ENCODE measurements around the gene TUT7.
A peak's percentile ranks its signal among the peaks of the same experiment; 100 is the strongest.

TUT7 gene

DNA sequence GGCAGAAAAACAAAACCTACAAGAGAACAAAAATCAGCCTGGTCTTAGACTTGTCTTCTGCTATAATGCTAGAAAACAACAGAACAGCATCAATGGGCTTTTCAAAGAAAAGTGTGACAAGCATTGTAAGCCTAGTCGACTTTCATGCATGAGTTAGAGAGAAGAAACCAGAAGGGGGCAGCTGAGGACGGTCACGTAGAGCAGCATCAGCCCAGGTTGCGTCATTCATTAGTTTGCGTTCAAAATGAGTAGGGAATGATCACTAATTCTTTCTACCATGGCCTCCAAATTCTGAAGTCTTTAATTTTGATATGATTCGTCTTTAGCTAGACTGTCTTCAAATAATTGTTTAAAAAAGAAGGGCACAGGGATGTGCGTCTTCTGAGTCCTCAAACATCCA lies 67.2 kb downstream of the TUT7 start:
- no peaks in the 10 kb centered on the region for H3K79me1 ChIP-seq (ENCODE audit: low read depth, low read length)
- H3K36me3 ChIP-seq (replicated peaks in 1 of 2; ENCODE audit: control insufficient read depth in 2 of 2, insufficient read depth in 2 of 2, low read length in 2 of 2) = peaks cover 0 to 3% of the 10 kb centered on the region in 2 donors
- no CpG with 5 or more reads among the region's 7 CpGs for WGBS, 2 donors (ENCODE audit: extremely low coverage in 2 of 2, insufficient read length in 2 of 2, insufficient replicate concordance in 1 of 2)
- H3K4me2 ChIP-seq (ENCODE audit: insufficient read depth, low read length, poor library complexity, severe bottlenecking) = no peak overlapping the region
- no peaks in the 10 kb centered on the region for H3K9me3 ChIP-seq (replicated peaks in 1 of 2; ENCODE audit: control insufficient read depth in 2 of 2, insufficient read depth in 1 of 2, low read depth in 1 of 2, low read length in 2 of 2)
- no peak overlapping the region for H2BK15ac ChIP-seq (ENCODE audit: low read length)
- H3K27me3 ChIP-seq (ENCODE audit: control insufficient read depth in 3 of 3, insufficient read depth in 3 of 3, low read depth in 1 of 3, low read length in 3 of 3) = no peaks in the 10 kb centered on the region
- no peak overlapping the region for H3K27ac ChIP-seq (replicated peaks; ENCODE audit: low read length)
- H2BK5ac ChIP-seq (ENCODE audit: low read length) = no peak overlapping the region
- H2AFZ ChIP-seq (ENCODE audit: low read length) = peak overlapping the region; percentile 62
- H3K9ac ChIP-seq (ENCODE audit: low read depth, low read length, poor library complexity) = no peak overlapping the region
- H3K4ac ChIP-seq (ENCODE audit: low read length) = no peak overlapping the region
- peak; percentile 54 for DNase-seq (ENCODE audit: low spot score)
- no peak overlapping the region for H2BK12ac ChIP-seq (ENCODE audit: low read length)
- no peak overlapping the region for H3K23ac ChIP-seq (ENCODE audit: low read depth, low read length, poor library complexity)
- H3K14ac ChIP-seq (ENCODE audit: low read length) = no peak overlapping the region
- no peak overlapping the region for H4K91ac ChIP-seq (ENCODE audit: low read depth, low read length, poor library complexity)
- no peak overlapping the region for H3K18ac ChIP-seq (ENCODE audit: low read length)
- no peak overlapping the region for H3K4me3 ChIP-seq (ENCODE audit: low read length in 2 of 2)
- no peak overlapping the region for H2BK120ac ChIP-seq (ENCODE audit: low read depth, low read length)
- H2AK5ac ChIP-seq (ENCODE audit: low read depth, low read length) = no peak overlapping the region
- no peak overlapping the region for H4K8ac ChIP-seq (ENCODE audit: low read depth, low read length)
- peaks cover 9 to 24% of the 10 kb centered on the region in 2 donors for H3K4me1 ChIP-seq (ENCODE audit: control insufficient read depth in 2 of 2, insufficient read depth in 1 of 2, low read depth in 1 of 2, low read length in 2 of 2)

DNA sequence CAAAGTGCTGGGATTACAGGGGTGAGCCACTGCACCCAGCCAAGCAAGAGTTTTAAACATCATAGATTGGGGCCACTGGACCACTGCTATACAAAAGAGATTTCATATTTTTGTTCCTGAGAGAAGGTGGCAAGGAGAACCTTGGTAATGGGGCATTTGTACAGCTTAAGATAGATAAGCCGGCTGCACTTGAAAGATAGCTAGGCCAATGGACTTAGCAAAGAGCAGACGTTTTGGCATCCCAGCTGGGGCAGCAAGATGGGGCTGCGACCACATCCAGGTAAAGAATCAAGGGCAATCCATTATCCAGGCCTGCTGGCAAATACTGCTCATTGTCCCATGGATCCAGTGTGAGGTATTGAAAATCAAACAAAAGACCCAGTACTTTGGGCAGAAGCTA lies 67.9 kb downstream of the TUT7 start:
- Histone ChIP-seq H3K4me1 (ENCODE audit: control insufficient read depth in 2 of 2, insufficient read depth in 1 of 2, low read depth in 1 of 2, low read length in 2 of 2) (peaks cover 9 to 24% of the 10 kb centered on the region in 2 donors), H3K4me3 (ENCODE audit: low read length in 2 of 2) (no peak overlapping the region), H2BK12ac (ENCODE audit: low read length) (no peak overlapping the region), H2AFZ (ENCODE audit: low read length) (no peak overlapping the region), H3K14ac (ENCODE audit: low read length) (no peak overlapping the region), H3K23ac (ENCODE audit: low read depth, low read length, poor library complexity) (no peak overlapping the region), H2BK5ac (ENCODE audit: low read length) (no peak overlapping the region), H3K18ac (ENCODE audit: low read length) (no peak overlapping the region), H2AK5ac (ENCODE audit: low read depth, low read length) (no peak overlapping the region), H4K91ac (ENCODE audit: low read depth, low read length, poor library complexity) (no peak overlapping the region), H3K9ac (ENCODE audit: low read depth, low read length, poor library complexity) (no peak overlapping the region), H2BK120ac (ENCODE audit: low read depth, low read length) (no peak overlapping the region), H2BK15ac (ENCODE audit: low read length) (no peak overlapping the region), H4K8ac (ENCODE audit: low read depth, low read length) (no peak overlapping the region), H3K79me1 (ENCODE audit: low read depth, low read length) (no peaks in the 10 kb centered on the region), H3K4ac (ENCODE audit: low read length) (no peak overlapping the region), H3K9me3 (replicated peaks in 1 of 2; ENCODE audit: control insufficient read depth in 2 of 2, insufficient read depth in 1 of 2, low read depth in 1 of 2, low read length in 2 of 2) (no peaks in the 10 kb centered on the region), H3K4me2 (ENCODE audit: insufficient read depth, low read length, poor library complexity, severe bottlenecking) (no peak overlapping the region), H3K36me3 (replicated peaks in 1 of 2; ENCODE audit: control insufficient read depth in 2 of 2, insufficient read depth in 2 of 2, low read length in 2 of 2) (peaks cover 0 to 3% of the 10 kb centered on the region in 2 donors), H3K27me3 (ENCODE audit: control insufficient read depth in 3 of 3, insufficient read depth in 3 of 3, low read depth in 1 of 3, low read length in 3 of 3) (no peaks in the 10 kb centered on the region), H3K27ac (replicated peaks; ENCODE audit: low read length) (no peak overlapping the region)
- no peak for DNase-seq (ENCODE audit: low spot score)
- no CpG with 5 or more reads among the region's 3 CpGs for WGBS, 2 donors (ENCODE audit: extremely low coverage in 2 of 2, insufficient read length in 2 of 2, insufficient replicate concordance in 1 of 2)

DNA sequence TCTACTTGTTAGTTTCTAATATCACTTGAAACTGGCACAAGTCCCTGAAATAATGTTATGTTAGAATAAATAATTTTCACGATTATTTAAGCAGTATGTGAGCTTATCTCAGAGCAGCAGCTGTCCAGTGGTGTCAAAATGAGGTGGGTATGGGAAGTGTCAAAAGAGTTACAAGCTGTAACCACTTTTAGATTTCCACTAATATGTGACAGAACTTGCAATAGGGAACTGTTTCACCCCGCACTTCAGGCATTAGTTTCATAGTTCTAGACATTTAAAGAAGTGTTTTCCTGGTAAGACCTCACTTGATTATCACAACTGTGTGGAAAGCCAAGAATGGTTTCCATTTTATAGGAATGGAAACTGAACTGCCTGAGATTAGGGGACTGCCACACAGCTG lies 68.9 kb downstream of the TUT7 start:
- no peak overlapping the region for H2AK5ac ChIP-seq (ENCODE audit: low read depth, low read length)
- no peak overlapping the region for H3K23ac ChIP-seq (ENCODE audit: low read depth, low read length, poor library complexity)
- H3K79me1 ChIP-seq (ENCODE audit: low read depth, low read length) = no peaks in the 10 kb centered on the region
- H3K14ac ChIP-seq (ENCODE audit: low read length) = no peak overlapping the region
- no peak overlapping the region for H2BK12ac ChIP-seq (ENCODE audit: low read length)
- WGBS, 2 donors (ENCODE audit: extremely low coverage in 2 of 2, insufficient read length in 2 of 2, insufficient replicate concordance in 1 of 2) = no CpG with 5 or more reads among the region's 2 CpGs
- no peak overlapping the region for H2BK5ac ChIP-seq (ENCODE audit: low read length)
- no peak overlapping the region for H3K18ac ChIP-seq (ENCODE audit: low read length)
- H3K27me3 ChIP-seq (ENCODE audit: control insufficient read depth in 3 of 3, insufficient read depth in 3 of 3, low read depth in 1 of 3, low read length in 3 of 3) = no peaks in the 10 kb centered on the region
- no peak for DNase-seq (ENCODE audit: low spot score)
- no peak overlapping the region for H3K4me3 ChIP-seq (ENCODE audit: low read length in 2 of 2)
- no peak overlapping the region for H2AFZ ChIP-seq (ENCODE audit: low read length)
- H3K4me2 ChIP-seq (ENCODE audit: insufficient read depth, low read length, poor library complexity, severe bottlenecking) = no peak overlapping the region
- peaks cover 11 to 30% of the 10 kb centered on the region in 2 donors for H3K4me1 ChIP-seq (ENCODE audit: control insufficient read depth in 2 of 2, insufficient read depth in 1 of 2, low read depth in 1 of 2, low read length in 2 of 2)
- H3K36me3 ChIP-seq (replicated peaks in 1 of 2; ENCODE audit: control insufficient read depth in 2 of 2, insufficient read depth in 2 of 2, low read length in 2 of 2) = no peaks in the 10 kb centered on the region
- no peak overlapping the region for H3K9ac ChIP-seq (ENCODE audit: low read depth, low read length, poor library complexity)
- H3K27ac ChIP-seq (replicated peaks; ENCODE audit: low read length) = no peak overlapping the region
- no peak overlapping the region for H2BK120ac ChIP-seq (ENCODE audit: low read depth, low read length)
- no peak overlapping the region for H3K4ac ChIP-seq (ENCODE audit: low read length)
- H4K8ac ChIP-seq (ENCODE audit: low read depth, low read length) = no peak overlapping the region
- H2BK15ac ChIP-seq (ENCODE audit: low read length) = no peak overlapping the region
- H3K9me3 ChIP-seq (replicated peaks in 1 of 2; ENCODE audit: control insufficient read depth in 2 of 2, insufficient read depth in 1 of 2, low read depth in 1 of 2, low read length in 2 of 2) = no peaks in the 10 kb centered on the region
- H4K91ac ChIP-seq (ENCODE audit: low read depth, low read length, poor library complexity) = no peak overlapping the region

DNA sequence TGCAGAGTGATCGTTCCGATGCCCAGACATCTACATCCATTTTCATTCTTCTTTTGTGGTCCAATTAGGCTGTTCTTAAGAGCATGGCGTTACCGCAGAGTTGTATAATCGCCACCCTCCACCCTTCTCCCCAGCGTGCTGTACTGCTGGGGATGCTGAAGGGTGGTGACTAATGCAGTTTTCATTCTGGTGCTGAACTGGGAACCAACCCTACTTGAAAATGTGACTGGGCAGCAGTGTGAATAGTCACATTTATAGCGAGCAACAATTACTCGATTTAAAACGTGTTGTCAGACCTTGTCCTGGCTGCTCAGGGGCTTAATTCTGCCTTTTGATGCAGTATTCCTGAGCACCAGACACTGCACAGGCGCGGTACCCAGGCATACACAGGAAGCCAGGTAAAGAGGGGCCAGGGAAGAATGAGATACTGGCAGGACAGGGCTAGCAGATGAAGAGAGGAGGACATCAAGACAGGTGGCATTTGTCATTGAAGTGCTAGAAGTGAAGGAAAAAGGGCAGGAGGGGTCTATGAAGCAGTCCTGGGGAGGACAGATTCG lies 71.2 kb downstream of the TUT7 start:
- Histone ChIP-seq H3K18ac (ENCODE audit: low read length) (no peak overlapping the region), H2BK120ac (ENCODE audit: low read depth, low read length) (no peak overlapping the region), H3K9me3 (replicated peaks in 1 of 2; ENCODE audit: control insufficient read depth in 2 of 2, insufficient read depth in 1 of 2, low read depth in 1 of 2, low read length in 2 of 2) (no peaks in the 10 kb centered on the region), H3K14ac (ENCODE audit: low read length) (no peak overlapping the region), H2BK15ac (ENCODE audit: low read length) (no peak overlapping the region), H3K27me3 (ENCODE audit: control insufficient read depth in 3 of 3, insufficient read depth in 3 of 3, low read depth in 1 of 3, low read length in 3 of 3) (no peaks in the 10 kb centered on the region), H3K23ac (ENCODE audit: low read depth, low read length, poor library complexity) (no peak overlapping the region), H2BK12ac (ENCODE audit: low read length) (no peak overlapping the region), H3K4me3 (ENCODE audit: low read length in 2 of 2) (peak overlapping the region; percentile 75 to 80), H3K79me1 (ENCODE audit: low read depth, low read length) (no peaks in the 10 kb centered on the region), H2AFZ (ENCODE audit: low read length) (peak overlapping the region; percentile 99), H3K9ac (ENCODE audit: low read depth, low read length, poor library complexity) (peak overlapping the region; percentile 67), H2BK5ac (ENCODE audit: low read length) (no peak overlapping the region), H3K4me2 (ENCODE audit: insufficient read depth, low read length, poor library complexity, severe bottlenecking) (peak overlapping the region; percentile 95), H4K8ac (ENCODE audit: low read depth, low read length) (no peak overlapping the region), H3K4ac (ENCODE audit: low read length) (no peak overlapping the region), H2AK5ac (ENCODE audit: low read depth, low read length) (no peak overlapping the region), H3K27ac (replicated peaks; ENCODE audit: low read length) (no peak overlapping the region), H3K4me1 (ENCODE audit: control insufficient read depth in 2 of 2, insufficient read depth in 1 of 2, low read depth in 1 of 2, low read length in 2 of 2) (peaks cover 10 to 29% of the 10 kb centered on the region in 2 donors), H3K36me3 (replicated peaks in 1 of 2; ENCODE audit: control insufficient read depth in 2 of 2, insufficient read depth in 2 of 2, low read length in 2 of 2) (peaks cover 0 to 13% of the 10 kb centered on the region in 2 donors), H4K91ac (ENCODE audit: low read depth, low read length, poor library complexity) (no peak overlapping the region)
- WGBS, 2 donors (ENCODE audit: extremely low coverage in 2 of 2, insufficient read length in 2 of 2, insufficient replicate concordance in 1 of 2) = no CpG with 5 or more reads among the region's 12 CpGs
- no peak for DNase-seq (ENCODE audit: low spot score)

Data from neuronal stem cell (in vitro differentiated cells).